K562 (cell line): Measurements from ENCODE around the gene PSMB11. TPM values are rescaled to one million over a fixed set of nuclear protein-coding genes. Genes with fewer than 3 reads are reported as not detected.

Experiments used
- ATAC-seq: fragments of 200-7000 bp; cut with Tn5 transposase; 3 replicates; pipeline ENCODE4 v1.9.1; 2020; ENCODE audit warnings: moderate library complexity
- BruUV-seq: library from RNA; stranded (reverse); fragments of 400-500 nt; replicated peaks from 2 replicates; lab custom pipeline; 2021; lab: Mats Ljungman, UMichigan
- CTCF ChIA-PET: fragments of 300-600 bp; formaldehyde crosslinking; extraction: SDS; loops from one replicate; lab custom pipeline; 2021; ENCODE audit warnings: low intra/inter-chr PET ratio; lab: Yijun Ruan, JAX
- POLR2A ChIA-PET: fragments of 300-600, 350-650 bp; sonication (Branson Sonifier 250); formaldehyde crosslinking; extraction: SDS; loops from one replicate; lab custom pipeline; 2021; ENCODE audit warnings: antibody characterized with exemption, inconsistent platforms; lab: Yijun Ruan, JAX
- DNase-seq, 4 experiments: peaks; one replicate each; pipeline versions ENCODE4 v3.0.0 to v3.0.0-alpha.2; 2011 to 2018; ENCODE audit warnings: low spot score in 3 of 4, mixed read lengths in 3 of 4; ENCODE audit errors: extremely low read depth in 1 of 4
- FAIRE-seq: peaks from 2 replicates; lab custom pipeline; 2011; peaks lifted over from hg19 to GRCh38; lab: Jason Lieb, UNC
- H2AFZ ChIP-seq: 2 replicates; pipeline ENCODE4 v1.6.0; 2011; ENCODE audit warnings: low read depth, low read length, control low read depth, inconsistent platforms
- H3K27ac ChIP-seq: fragments of 200-600 bp; 3 replicates; pipeline ENCODE4 v1.8.0; 2011; ENCODE audit warnings: low read depth, mild to moderate bottlenecking, control low read depth, inconsistent platforms, low read length, moderate library complexity, mixed read lengths; ENCODE audit errors: extremely low read depth
- H3K27me3 ChIP-seq, 2 experiments: fragments of 300-600 bp in 1 of 2; 2 replicates in 1 of 2; 3 replicates in 1 of 2; pipeline versions ENCODE4 v1.6.0 to v1.8.0; 2011; ENCODE audit warnings: inconsistent platforms in 2 of 2, low read length in 2 of 2, mild to moderate bottlenecking in 1 of 2, mixed read lengths in 1 of 2, moderate library complexity in 1 of 2; ENCODE audit not compliant: control insufficient read depth in 2 of 2, insufficient read depth in 2 of 2
- H3K36me3 ChIP-seq: fragments of 300-600 bp; 3 replicates; pipeline ENCODE4 v1.8.0; 2011; ENCODE audit warnings: mild to moderate bottlenecking, low read length, inconsistent platforms; ENCODE audit not compliant: control insufficient read depth, insufficient read depth
- H3K4me1 ChIP-seq, 2 experiments: fragments of 200-600 bp in 1 of 2; replicated peaks in 1 of 2; 2 replicates in 1 of 2; 3 replicates in 1 of 2; pipeline versions ENCODE4 v1.5.1 to v1.8.0; 2011; ENCODE audit warnings: inconsistent platforms in 2 of 2, low read length in 2 of 2, mild to moderate bottlenecking in 1 of 2, mixed read lengths in 1 of 2, moderate library complexity in 1 of 2; ENCODE audit not compliant: control insufficient read depth in 2 of 2, insufficient read depth in 2 of 2
- H3K4me2 ChIP-seq: 2 replicates; pipeline ENCODE4 v1.6.1; 2011; ENCODE audit warnings: low read length, control low read depth, inconsistent platforms, mixed read lengths; ENCODE audit not compliant: insufficient read depth
- H3K4me3 ChIP-seq: fragments of 200-600 bp; sonication (generic), shearing (Covaris generic); 2 replicates; pipeline ENCODE4 v1.5.1; 2016; ENCODE audit warnings: control low read depth, inconsistent platforms
- H3K79me2 ChIP-seq: fragments of 200-600 bp; 3 replicates; pipeline ENCODE4 v1.8.0; 2011; ENCODE audit warnings: low read length, inconsistent platforms; ENCODE audit not compliant: control insufficient read depth, insufficient read depth
- H3K9ac ChIP-seq, 2 experiments: 2 replicates each; pipeline versions ENCODE4 v1.6.0 to v1.6.1; 2011; ENCODE audit warnings: low read depth in 2 of 2, low read length in 2 of 2, control low read depth in 1 of 2, inconsistent platforms in 1 of 2, mild to moderate bottlenecking in 1 of 2, mixed read lengths in 1 of 2; ENCODE audit not compliant: insufficient read depth in 1 of 2
- H3K9me1 ChIP-seq: one replicate; pipeline ENCODE4 v1.6.0; 2011; ENCODE audit warnings: inconsistent platforms, mild to moderate bottlenecking, low read length, moderate library complexity; ENCODE audit not compliant: control insufficient read depth, insufficient read depth
- H3K9me3 ChIP-seq: replicated peaks from 2 replicates; pipeline ENCODE4 v1.5.1; 2011; ENCODE audit warnings: low read depth, low read length, inconsistent platforms; ENCODE audit not compliant: control insufficient read depth, insufficient read depth
- H4K20me1 ChIP-seq: replicated peaks from 2 replicates; pipeline ENCODE4 v1.6.1; 2011; ENCODE audit warnings: low read length, inconsistent platforms, mixed read lengths; ENCODE audit not compliant: control insufficient read depth, insufficient read depth
- ATF2 ChIP-seq: sonication (generic); formaldehyde crosslinking; IDR thresholded peaks from 2 replicates; pipeline ENCODE4 v1.8.1; 2022; ENCODE audit warnings: missing genetic modification reagents
- CLOCK ChIP-seq: fragments of 250-450 bp; sonication (Bioruptor Pico); IDR thresholded peaks from 2 replicates; pipeline ENCODE4 v1.4.0; 2020; ENCODE audit warnings: mild to moderate bottlenecking, moderate library complexity, borderline replicate concordance
- DLX4 ChIP-seq: fragments of 250-450 bp; sonication (Bioruptor Pico); IDR thresholded peaks from 2 replicates; pipeline ENCODE4 v1.6.1; 2021; ENCODE audit warnings: mild to moderate bottlenecking
- GABPA ChIP-seq: fragments of 200-800 bp; sonication (Bioruptor generic); conservative IDR thresholded peaks from 2 replicates; pipeline ENCODE4 v1.6.1; 2016; ENCODE audit warnings: low read depth, missing genetic modification characterization, missing compliant biosample characterization
- HDAC3 ChIP-seq: fragments of 450-650 bp; IDR thresholded peaks from 2 replicates; pipeline ENCODE4 v1.6.1; 2018; ENCODE audit warnings: borderline replicate concordance, mild to moderate bottlenecking, moderate library complexity; ENCODE audit not compliant: partially characterized antibody
- MTA2 ChIP-seq: fragments of 450-650 bp; IDR thresholded peaks from 2 replicates; pipeline ENCODE4 v1.6.1; 2016; ENCODE audit warnings: low read depth
- PKNOX1 ChIP-seq: fragments of 450-650 bp; IDR thresholded peaks from 2 replicates; pipeline ENCODE4 v1.6.1; 2016
- SMAD2 ChIP-seq: fragments of 150-350 bp; IDR thresholded peaks from 2 replicates; pipeline ENCODE4 v1.6.1; 2014; ENCODE audit warnings: low read depth, mild to moderate bottlenecking, low read length
- SMC3 ChIP-seq: conservative IDR thresholded peaks from 2 replicates; pipeline ENCODE4 v1.6.1; 2011; ENCODE audit warnings: low read depth, low read length, improper control_type of control experiment; ENCODE audit not compliant: insufficient read depth
- ZBTB5 ChIP-seq: fragments of 450-650 bp; IDR thresholded peaks from 2 replicates; pipeline ENCODE4 v1.6.1; 2017; ENCODE audit warnings: antibody characterized with exemption
- ZC3H4 ChIP-seq: sonication (generic); formaldehyde crosslinking; IDR thresholded peaks from 2 replicates; pipeline ENCODE4 v1.9.0; 2021; ENCODE audit warnings: missing genetic modification reagents, borderline replicate concordance
- ZNF436 ChIP-seq: fragments of 250-450, 450-650 bp; sonication (Bioruptor Pico); formaldehyde crosslinking; IDR thresholded peaks from 2 replicates; pipeline ENCODE4 v1.7.0; 2020; ENCODE audit warnings: mild to moderate bottlenecking
- WGBS: fragments of 100-300 bp; shearing (Covaris generic); methylation state at CpG from one replicate; pipeline ENCODE4 v1.1.6; 2016; ENCODE audit warnings: low coverage, mixed read lengths; ENCODE audit not compliant: insufficient coverage; ENCODE audit errors: missing lambda C conversion rate; 5-methylcytosine and 5-hydroxymethylcytosine counted together
- in situ Hi-C: fragments of 300-500 bp; cut with MboI; formaldehyde crosslinking; loops from 4 replicates; pipeline ENCODE4 v1.15.0; 2018; ENCODE audit warnings: inconsistent platforms, mixed read lengths
- intact Hi-C: fragments of 100-400 bp; cut with micrococcal nuclease; formaldehyde crosslinking; loops from 2 replicates; pipeline ENCODE4 v1.14.2; 2022
- polyA plus RNA-seq, 8 experiments: library from polyadenylated mRNA; depleted of rRNA in 4 of 8; stranded (reverse) in 5 of 8; unstranded in 3 of 8; fragments of >200 nt; fragmentation: Nextera tagmentation in 2 of 8; fragmentation: Illumina TruSeq in 1 of 8; extraction: Ambion mirVana in 2 of 8; extraction: Trizol in 1 of 8; gene quantifications; 2 replicates each; pipeline versions ENCODE4 v1.2.1 to v1.2.3, GENCODE V29; 2011 to 2014; ENCODE audit warnings: inconsistent platforms in 1 of 8, missing spikeins in 1 of 8
- total RNA-seq, 7 experiments: library from RNA; depleted of rRNA in 6 of 7; stranded (reverse); fragments of >200 nt in 6 of 7; fragmentation: Illumina TruSeq in 2 of 7; extraction: Trizol in 2 of 7; gene quantifications; 2 replicates each; pipeline versions ENCODE4 v1.2.1 to v1.2.3, GENCODE V29; 2011 to 2021; ENCODE audit warnings: low replicate concordance in 1 of 7

Gene PSMB11
- total and polyA plus RNA-seq, 9 of the 15 experiments (the other 6 are each of a cell fraction or from before 2014, with no cell fraction given), result not detected

- 46% methylated on average over 3 of the region's 5 CpGs for WGBS
- TF ChIP-seq GABPA, result no peak
- no peak for TF ChIP-seq DLX4 (CRISPR knock-in tag)
- no peak for TF ChIP-seq ZC3H4
- TF ChIP-seq SMAD2, result no peak
- no peak for TF ChIP-seq ZNF436
- no peak for TF ChIP-seq PKNOX1
- no peak for TF ChIP-seq ZBTB5
- TF ChIP-seq HDAC3, result no peak
- TF ChIP-seq SMC3, result no peak
- no peak for TF ChIP-seq MTA2
- TF ChIP-seq ATF2 (CRISPR knock-in tag), result no peak
- TF ChIP-seq CLOCK (CRISPR knock-in tag), result no peak
These were observed 9.4 kb downstream of the PSMB11 start for GRCh38 chr14:23051141-23052057.

More at GRCh38 chr14:23051141-23052057, 9.4 kb downstream of the PSMB11 start:
- FAIRE-seq (peak; percentile 19), ATAC-seq (no peak), DNase-seq (no peak)
- no peaks in the 10 kb centered on the region for H3K9me3 ChIP-seq
- peaks cover 5% of the 10 kb centered on the region; the same call in 1 of the 3 replicates for H3K36me3 ChIP-seq
- H3K27ac ChIP-seq, result no peak overlapping the region
- no peak overlapping the region for H3K4me3 ChIP-seq
- H3K4me1 ChIP-seq, result peaks cover 4 to 31% of the 10 kb centered on the region in 2 experiments; a peak in 4 of 5 replicates
- no TSS peak for BruUV-seq
- no peaks in the 10 kb centered on the region for H3K79me2 ChIP-seq
- H3K27me3 ChIP-seq, result no peaks in the 10 kb centered on the region
- in situ Hi-C loops (loop anchor here (5.0 kb wide), 1 partner anchor 74 kb away; no protein-coding TSS in a partner anchor), intact Hi-C loops (loop anchor here (1.0 kb wide), 1 partner anchor 57 kb away; no protein-coding TSS in a partner anchor)
- no peaks in the 10 kb centered on the region for H4K20me1 ChIP-seq
- no peak overlapping the region for H2AFZ ChIP-seq
- H3K9me1 ChIP-seq, result no peaks in the 10 kb centered on the region
- ChIA-PET CTCF (interaction anchor here (1.8 to 9.2 kb wide), 3 partner anchors 56 to 78 kb away, joined by 11 to 141 read pairs (median 45); no protein-coding TSS in a partner anchor), POLR2A (interaction anchor here (0.6 to 1.5 kb wide), 5 partner anchors 57 to 118 kb away, joined by 3 to 5 read pairs (median 3); partner anchors contain the start of gene AJUBA)
- H3K4me2 ChIP-seq, result no peak overlapping the region
- no peak overlapping the region for H3K9ac ChIP-seq
